ENCODE results near the gene CFAP97D2.
"Not testable (repeated sequence)": the region's sequence is repeated elsewhere in the genome, so short reads cannot be mapped to it uniquely, and the experiment has no call there.

CFAP97D2 gene

DNA sequence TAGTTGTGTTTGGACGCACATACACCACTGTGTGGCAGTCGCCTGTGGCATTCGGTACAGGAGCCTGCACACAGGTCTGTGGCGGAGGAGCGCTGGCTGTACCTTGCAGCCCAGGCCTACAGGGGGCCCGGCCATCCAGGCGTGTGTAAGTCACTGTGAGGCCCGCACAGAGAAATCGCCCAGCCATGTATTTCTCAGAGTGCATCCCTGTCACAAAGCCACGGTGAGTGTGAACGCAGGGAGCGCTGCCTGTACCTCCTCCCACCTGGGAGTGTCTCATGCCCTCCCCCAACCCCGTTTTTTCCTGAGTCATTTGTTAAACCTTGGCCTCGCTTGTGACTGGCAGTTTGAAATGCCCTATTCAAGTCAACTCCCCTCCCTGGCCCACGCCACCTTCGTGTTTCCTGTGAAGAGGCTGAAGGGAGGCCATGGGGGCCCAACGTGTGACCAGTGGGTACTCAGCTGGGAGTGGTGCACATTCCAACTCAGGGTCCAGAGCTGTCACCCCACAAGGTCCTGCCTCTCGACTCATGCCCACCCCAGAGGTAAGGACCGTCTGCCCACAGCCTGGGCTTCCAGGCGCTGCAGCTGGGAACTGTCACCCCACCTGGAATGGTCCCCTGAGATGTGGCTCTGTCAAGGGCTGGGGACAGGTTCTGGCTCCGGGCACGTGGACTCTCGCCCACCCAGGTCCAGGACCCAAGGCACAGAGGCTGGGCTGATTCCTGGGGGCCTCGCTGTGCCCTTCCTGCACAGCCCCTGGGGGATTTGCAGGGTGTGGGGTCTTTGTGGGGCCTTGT is 35.1 kb upstream of the CFAP97D2 start:
- no peak for DNase-seq

DNA sequence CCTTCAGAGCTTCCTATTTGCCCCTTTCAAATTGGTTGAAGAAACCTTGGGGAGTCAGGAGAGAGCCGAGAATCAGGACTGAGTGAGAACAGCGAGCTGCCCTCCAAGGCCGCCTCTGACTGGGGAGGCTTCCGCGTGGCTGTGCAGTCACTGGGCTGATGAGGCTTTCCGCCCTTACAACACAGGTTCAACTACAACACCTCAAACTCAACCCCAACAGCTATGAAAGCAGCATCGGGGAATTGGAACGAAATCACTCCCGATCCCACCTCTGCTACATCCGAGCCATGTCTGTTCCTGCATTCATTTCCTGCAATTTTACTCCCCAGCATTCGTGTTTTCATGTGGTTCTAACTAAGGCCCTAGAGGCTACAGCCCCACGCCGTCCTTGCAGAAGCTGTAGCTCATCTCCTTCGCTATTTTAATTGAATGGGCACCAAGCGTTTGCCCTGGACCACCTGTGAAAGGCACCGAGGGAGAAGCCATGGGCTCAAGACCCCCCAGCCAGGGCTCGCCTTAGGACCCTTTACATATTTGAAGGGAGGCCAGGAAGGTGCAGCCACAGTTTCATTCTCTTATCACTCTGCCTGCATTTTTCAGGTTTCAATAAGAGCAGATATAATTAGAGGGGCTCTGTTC is 34.3 kb upstream of the CFAP97D2 start:
- no peak for DNase-seq

DNA sequence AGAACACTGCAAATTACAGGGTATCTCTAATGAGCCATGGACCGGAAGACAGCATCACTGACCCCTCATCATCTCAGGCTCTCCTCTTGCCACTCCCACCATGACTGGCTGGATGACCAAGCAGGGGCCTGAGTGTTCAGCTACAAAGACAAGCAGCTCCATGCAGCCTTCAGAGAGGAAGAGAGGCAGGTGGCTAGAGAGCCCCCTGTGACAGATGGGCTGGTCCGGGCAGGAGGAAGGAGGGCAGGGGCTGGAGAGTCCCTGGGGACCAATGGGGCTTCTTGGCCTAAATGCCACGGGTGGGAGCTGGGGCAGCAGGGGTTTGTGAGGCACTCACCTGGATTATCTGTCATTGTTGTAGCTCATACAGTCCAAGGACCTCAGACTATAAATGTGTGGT is 33.8 kb upstream of the CFAP97D2 start:
- DNase-seq: no peak

DNA sequence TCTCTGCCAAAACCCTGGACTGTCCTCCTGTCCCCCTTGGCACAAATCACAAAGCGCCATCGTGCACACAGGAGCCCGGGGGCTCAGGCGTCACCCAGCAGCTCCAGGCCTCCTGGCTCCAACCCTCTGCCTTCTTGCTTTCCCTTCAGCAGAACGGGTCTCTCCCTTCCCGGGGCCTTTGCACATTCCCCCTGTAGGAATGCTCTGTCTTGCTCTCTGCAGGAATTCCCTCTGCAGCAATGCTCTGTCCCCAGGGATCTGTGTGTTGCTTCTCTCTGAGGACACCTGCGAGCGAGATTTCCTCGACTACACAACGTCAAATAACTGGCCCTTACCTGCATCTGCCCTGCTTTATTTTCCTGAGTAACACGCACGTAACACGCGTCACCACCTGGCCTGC is 33.3 kb upstream of the CFAP97D2 start:
- no peak for DNase-seq

DNA sequence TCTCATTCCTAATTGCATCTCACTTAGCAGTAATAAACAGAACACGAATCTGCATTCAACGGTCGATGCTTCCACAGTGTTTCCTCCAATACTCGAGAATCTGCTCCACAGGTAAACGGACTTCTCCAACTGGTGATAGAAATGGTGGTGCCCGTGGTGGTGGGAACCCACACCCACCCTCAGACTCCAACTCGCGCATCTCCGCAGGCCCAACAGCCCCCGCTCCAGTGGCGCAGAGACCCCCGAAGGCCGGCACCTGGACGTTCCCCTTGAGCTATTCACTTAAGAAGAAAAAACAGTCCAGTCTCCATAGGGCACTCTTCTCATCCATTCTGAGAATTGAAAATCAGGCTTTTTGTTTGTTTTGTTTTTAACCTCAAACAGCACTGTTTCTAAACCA is 32.9 kb upstream of the CFAP97D2 start:
- DNase-seq: no peak

DNA sequence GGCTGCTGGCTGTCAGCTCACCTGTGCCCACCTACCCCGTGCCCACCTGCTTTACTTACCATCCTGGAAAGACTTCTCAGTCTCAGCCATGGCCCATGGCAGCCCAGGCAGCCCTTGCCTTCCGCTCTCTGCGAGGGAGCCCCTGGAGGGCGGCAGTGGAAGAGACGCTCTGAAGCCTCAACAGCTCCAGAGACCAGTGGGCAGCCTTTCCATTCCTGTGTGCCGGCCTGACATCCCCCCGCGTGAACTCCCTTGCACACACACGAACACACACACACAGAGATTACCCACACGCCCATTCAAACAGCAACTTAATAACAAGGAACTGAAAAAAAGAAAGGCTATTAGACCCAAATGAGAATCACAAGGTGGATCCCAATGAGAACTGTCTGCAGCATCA is 32.4 kb upstream of the CFAP97D2 start:
- no peak for DNase-seq

DNA sequence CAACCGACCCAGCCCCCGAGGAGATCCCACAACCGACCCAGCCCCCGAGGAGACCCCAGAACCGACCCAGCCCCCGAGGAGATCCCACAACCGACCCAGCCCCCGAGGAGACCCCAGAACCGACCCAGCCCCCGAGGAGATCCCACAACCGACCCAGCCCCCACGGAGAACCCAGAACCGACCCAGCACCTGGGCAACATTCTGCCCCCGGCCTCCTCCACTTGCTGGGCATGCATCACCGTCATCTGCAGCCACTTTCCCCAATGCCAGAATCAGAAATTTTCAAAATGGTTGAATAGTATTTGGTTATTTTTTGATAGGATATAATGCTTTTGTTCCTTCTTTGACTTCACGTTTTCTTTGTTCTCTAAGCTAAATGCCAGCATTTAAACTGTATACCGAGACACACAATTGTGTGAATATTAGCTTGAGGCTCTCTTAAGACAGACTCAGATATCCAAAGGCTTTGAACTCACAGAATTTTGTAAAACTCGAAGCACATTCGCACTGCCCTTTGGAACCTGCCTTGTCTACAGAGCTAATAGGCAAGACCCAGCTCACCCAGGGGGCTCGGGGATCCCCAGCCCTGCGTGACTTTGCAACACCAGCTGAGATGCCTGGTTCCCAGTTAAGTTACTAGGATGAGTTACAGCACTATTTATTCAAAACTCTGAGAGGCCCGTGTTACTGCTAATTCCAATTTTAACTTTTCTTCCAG is 31.1 kb upstream of the CFAP97D2 start:
- no peak for DNase-seq

DNA sequence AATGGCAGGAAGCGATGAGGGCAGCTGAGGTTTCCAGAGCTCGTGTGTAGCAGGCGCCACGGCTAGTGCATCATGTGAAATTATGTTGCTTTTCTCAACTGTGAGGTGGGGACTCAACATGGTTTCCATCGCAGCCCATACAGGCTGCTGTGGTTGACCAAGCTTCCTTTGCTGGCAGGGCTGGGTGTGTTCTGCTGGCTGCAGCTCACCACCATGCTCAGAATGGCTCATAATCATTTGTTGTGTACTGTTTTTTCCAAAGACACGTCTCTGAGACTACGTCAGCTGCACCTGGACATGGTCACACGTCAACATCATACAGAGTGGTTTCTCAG is 30.6 kb upstream of the CFAP97D2 start:
- DNase-seq: peak in 1 of 2 donors; percentile 69

DNA sequence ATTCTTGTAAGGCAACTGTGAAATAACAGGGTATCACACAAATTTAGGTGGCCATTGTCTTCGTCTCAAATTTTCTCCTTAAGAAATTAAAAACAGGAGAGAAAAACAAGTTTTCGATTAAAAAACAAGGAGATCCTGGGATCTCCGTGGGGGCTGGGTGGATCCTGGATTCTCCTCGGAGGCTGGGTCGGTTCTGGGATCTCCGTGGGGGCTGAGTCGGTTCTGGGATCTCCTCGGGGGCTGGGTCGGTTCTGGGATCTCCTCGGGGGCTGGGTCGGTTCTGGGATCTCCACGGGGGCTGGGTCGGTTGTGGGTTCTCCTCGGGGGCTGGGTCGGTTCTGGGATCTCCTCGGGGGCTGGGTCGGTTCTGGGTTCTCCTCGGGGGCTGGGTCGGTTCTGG is 30.2 kb upstream of the CFAP97D2 start:
- not testable (repeated sequence) for DNase-seq

DNA sequence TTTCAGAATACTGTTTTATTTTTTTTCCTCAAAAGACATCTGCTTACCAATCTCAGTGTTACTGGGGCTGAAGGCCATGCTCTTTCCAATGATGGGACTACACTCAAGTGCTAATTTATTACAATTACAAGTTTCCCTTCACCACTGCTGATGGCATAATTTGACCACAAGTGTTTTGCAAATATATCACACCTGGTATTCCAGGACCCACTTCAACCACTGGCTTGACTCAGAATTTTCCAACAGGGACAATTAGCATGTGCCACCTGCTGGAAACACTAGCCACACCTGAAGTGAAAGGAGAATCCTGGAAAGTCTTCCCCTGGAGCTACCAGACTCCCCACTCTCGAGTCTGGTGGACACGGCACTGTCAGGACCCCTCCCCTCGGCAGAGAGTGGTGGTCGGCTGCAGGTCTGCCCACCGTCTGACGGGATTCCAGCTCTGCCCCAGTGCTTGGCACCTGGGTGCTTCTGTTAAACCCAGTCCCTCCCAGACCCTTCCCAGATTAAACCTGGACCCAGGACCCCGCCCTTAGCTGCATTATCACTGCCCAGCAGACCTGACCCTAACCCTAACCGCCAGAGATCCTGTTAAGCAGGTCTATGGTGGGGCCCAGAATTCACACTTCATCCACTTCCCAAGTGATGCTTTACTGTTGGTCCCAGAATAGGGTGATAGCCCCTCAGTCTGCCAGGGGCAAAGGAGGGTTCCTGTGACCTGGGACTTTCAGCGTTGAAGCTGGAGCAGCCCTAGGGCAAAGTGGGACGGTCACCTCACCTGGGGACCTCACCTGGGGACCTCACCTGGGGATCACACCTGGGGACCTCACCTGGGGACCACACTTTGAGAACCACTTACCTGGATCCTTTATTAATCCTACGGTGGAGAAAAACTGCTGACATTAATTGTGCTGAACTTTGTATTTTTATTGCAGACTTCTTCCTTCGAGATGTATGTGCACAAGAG is 29.0 kb upstream of the CFAP97D2 start:
- no peak for DNase-seq

DNA sequence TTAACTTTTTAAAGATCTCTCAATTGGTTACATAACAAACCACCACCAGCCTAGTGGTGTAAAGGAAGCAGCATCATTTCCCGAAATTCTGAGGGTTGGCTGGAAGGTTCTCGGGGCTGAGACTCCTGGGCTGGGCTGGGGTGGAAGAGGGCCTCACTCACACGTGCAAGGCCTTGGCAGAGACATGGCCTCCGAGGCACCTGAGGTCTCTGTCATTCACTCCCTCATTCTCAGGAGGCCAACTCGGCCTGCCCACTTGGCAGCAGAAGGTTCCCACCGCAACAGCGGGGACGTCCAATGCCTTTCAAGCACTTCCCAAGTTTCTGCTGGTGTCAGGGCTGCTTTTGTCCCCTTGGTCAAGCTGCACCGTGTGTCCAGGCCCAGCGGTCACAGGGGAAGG is 28.0 kb upstream of the CFAP97D2 start:
- DNase-seq: no peak

DNA sequence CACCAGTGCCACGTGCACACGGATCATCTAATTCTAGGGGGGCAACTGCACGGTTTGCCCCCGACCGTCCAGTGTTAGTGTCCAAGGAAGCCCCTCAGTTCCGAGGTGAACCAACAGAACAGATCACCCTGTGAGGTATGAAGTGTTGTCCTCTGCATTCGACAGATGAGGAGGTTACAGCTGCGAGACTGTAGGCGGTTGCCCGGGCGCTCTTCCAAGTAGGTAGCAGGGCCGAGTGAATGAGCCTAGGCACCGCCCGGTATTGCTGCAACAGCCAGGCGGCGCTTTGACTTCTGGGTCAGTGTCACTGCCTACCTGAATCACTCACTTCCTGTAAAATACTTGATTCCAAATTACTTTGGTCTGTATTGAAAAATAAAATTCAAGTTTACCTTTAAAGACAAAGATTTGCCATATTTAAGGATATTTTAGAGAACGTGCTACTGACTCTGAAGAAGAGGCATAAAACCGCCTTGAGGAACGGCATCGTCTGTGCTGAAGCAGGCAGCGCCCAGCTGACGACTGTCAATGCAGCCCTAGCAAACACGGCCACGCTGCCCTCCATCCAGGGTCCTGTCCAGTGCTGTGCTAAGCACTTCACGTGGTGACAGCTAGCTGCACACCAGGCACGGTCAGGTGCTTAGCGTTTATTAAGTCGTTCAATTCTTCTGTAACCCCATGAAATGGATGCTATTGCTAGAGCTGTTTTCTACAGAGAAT is 27.3 kb upstream of the CFAP97D2 start:
- DNase-seq: no peak

DNA sequence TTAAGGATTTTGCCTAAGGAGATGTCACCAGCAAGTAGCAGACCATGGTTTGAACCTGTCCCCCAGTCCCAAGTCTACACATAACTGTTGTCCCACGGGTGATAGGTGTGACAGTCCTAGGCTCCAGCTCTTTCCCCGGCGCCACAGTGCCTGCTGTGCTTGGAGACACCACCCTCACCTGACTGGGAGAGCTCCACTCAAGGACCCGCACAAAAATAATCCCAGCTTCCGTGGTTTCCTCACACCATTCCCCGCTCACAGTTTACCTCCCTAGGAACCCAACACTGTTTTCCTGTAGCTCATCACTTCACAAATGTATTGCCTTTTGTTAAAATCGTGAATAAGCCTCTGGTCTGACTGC is 26.8 kb upstream of the CFAP97D2 start:
- DNase-seq: no peak

DNA sequence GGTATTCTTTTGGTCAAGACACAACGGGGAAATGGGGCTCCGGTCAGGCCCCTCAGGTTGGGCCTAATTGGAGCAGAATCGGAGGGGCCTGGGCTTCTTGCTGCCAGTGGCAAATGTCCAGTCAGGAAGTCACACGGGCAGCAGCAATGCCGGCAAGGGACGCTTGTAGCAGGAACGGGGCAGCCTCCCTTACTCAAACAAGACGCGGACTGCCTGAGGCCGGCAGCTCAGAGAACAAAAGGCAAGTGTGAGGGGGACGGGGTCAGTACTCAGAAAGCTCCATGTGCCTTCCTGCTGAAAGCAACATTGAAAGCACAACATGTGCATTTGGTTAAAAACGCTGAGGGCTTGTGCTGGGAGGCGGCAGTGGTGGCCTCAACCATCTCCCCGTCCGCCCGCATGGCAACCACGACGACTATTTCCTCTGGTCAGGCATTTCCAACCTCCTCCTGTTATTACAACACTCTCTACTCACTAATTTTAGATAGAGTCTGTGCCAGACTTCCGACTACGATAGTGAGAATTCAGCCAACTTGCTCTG is 26.2 kb upstream of the CFAP97D2 start:
- no peak for DNase-seq

DNA sequence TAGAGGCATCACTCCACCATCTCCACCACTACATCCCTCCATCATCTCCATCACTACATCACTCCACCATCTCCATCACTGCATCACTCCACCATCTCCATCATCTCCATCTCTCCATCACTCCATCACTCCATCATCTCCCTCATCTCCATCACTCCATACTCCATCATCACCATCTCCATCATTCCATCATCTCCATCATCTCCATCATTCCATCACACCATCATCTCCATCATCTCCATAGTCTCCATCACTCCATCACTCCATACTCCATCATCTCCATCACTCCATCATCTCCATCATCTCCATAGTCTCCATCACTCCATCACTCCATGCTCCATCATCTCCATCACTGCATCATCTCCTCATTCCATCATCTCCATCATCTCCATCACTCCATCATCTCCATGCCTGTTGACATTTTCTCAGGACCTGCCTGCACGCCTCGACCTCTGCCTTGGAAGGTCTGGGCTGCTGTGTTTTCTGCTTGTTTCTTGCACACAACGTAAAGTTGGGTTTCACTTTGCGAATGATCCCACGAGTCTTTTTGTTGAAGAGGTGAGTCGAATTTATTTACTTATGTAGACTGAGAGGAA is 25.5 kb upstream of the CFAP97D2 start:
- DNase-seq: no peak

DNA sequence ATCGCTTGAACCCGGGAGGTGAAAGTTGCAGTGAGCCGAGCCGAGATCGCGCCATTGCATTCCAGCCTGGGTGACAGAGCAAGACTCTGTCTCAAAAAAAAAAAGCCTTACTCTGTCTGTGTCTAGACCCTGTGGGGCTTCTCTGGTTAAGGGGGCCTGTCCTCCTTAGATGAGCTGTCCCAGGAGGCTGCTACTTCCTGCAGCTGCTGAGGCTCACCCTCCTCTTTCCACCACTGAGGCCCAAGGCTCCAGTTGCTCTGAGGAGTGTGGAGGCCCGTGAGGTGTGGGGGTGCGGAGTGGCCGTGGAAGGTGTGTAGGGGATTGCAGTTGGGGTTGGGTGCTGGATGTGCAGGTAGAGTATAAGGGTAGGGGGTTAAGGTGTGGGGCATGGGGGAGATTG is 24.6 kb upstream of the CFAP97D2 start:
- DNase-seq: peak in 1 of 2 donors; percentile 17

DNA sequence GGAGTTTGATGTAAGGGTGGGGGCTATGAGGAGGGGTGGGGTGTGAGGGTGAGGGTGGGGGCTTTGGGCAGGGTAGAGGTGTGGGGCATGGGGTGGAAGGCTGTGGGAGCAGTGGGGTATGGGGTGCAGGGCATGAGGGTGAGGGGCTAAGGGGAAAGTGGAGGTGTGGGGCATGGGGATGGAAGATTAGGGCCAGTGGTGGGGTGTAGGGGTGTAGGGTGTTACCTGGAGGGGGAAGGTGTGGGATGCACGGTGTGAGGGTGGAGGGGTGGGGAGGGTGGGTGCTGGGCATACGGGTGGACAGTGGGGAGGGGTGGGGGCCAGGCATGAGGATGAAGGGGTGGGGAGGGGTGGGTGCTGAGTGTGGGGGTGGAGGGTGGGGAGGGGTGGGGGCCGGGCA is 23.7 kb upstream of the CFAP97D2 start:
- no peak for DNase-seq

DNA sequence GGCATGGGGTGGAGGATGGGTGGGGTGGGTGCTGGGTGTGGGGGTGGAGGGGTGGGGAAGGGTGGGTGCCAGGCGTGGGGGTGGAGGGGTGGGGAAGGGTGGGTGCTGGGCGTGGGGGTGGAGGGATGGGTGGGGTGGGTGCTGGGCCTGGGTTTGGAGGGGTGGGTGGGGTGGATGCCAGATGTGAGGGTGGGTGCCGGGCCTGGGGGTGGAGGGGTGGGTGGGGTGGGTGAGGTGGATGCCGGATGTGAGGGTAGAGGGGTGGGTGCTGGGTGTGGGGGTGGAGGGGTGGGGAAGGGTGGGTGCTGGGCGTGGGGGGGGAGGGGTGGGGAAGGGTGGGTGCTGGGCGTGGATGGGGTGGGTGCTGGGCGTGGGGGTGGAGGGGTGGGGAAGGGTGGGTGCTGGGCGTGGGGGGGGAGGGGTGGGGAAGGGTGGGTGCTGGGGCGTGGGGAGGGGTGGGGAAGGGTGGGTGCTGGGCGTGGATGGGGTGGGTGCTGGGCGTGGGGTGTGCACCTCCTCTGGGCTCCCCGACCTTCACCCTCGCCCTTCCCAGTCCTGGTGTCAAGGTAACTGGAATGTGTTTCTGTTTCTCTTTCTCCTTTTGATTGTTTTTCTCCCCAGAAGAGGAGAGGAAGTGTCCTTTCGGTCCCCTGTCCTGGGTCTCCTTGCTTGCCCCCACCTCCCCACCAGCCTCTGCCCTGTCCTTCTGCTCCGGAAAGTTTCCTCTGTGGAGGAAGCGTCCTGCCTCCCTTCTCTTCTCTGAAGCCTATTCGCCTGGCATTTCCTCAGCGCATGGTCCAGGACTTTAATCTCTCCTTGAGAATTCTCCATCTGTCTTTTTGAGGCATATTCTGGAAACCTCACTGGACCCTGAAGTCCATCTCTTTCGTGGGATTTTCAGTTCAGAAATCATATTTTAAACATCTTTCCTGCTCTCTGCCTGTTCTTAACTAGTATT is 22.9 kb upstream of the CFAP97D2 start:
- no peak for DNase-seq

DNA sequence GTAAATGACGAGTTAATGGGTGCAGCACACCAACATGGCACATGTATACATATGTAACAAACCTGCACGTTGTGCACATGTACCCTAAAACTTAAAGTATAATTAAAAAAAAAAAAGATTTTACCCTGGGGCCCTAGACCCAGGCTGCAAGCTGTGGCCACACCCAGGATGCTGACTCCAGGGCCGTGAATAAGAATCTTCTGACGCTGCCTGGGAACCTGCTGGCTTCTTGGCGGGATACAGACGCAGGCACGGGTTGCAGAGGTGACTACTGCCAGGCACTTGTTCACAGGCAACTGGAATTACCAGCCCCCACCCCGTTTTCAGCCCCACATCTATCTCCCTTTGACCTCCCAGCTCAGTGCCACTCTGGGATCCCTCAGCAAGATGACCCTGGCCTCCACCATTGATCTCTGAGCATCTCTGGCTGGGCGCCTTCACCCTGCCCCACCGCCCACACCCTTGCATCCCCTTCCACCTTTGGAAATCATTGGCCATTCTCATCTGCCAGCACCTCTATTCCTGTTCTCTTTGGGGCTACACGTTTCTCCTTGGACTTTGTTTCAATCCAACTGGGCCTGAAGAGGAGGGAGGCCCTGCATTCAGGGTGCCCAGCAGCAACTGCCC is 21.1 kb upstream of the CFAP97D2 start:
- DNase-seq: no peak

Measured in bone marrow (tissue), 2 donors.